SHP77 (cell line): Measurements from ENCODE around the gene STAG3.
"Not testable (repeated sequence)": the region's sequence is repeated elsewhere in the genome, so short reads cannot be mapped to it uniquely, and the experiment has no call there.

Experiments used
- DNase-seq, 2 experiments: peaks; one replicate each; lab custom pipeline; 2025; lab: John Stamatoyannopoulos, UW

Gene STAG3

DNA sequence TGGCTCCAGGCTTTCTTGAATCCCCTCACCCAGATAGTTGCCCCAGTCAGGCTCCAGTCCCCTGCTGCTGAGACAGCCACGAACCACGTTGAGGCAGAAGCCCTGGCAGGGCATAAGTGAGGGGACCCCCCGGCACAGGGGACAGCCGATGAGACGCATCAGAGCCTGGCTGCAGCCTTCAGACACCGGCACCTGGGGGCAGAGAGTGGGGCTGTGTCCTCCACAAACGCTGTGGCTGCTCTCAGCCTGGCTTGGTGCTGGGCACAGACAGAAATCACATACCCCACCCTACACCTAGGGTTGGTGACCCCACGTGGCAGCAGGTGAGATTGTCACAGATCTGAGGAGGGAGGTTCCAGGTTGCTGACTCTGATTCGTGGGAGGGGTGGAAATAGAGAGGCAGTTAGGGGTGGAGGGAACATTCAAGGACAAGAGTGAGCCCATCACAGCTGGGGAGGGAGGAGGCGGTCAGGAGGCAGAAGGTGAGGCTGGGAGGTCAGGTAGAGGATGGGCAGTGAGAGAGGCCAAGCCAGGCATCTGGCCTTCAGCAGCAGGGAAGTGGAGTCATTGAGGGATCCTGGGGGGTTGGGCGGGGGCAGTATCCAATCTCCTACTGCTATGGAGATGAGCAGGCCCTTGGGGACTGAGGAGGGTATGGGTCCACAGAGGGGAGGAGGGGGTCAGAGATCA, 3.8 kb upstream of the STAG3 start:
- DNase-seq = no peak

DNA sequence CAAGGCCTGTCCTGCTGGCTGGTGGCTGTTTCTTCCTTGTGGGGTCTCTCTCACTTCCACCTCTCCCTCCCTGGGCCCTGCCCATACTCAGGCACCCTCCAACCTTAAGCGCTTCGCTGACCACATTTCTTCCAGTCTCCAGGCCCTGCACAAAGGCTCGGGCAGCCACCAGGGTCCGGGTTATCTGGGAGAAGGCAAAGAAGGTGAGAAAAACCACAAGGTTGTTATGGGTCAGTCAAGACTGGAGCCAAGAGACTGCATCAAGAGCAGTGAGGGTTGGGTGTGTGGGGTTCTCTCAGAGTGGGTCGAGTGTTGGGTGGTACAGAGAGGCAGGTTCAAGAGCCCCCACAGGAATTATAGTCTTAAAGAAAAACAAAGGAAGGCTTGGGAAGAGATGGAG, 3.1 kb upstream of the STAG3 start:
- DNase-seq = no peak

DNA sequence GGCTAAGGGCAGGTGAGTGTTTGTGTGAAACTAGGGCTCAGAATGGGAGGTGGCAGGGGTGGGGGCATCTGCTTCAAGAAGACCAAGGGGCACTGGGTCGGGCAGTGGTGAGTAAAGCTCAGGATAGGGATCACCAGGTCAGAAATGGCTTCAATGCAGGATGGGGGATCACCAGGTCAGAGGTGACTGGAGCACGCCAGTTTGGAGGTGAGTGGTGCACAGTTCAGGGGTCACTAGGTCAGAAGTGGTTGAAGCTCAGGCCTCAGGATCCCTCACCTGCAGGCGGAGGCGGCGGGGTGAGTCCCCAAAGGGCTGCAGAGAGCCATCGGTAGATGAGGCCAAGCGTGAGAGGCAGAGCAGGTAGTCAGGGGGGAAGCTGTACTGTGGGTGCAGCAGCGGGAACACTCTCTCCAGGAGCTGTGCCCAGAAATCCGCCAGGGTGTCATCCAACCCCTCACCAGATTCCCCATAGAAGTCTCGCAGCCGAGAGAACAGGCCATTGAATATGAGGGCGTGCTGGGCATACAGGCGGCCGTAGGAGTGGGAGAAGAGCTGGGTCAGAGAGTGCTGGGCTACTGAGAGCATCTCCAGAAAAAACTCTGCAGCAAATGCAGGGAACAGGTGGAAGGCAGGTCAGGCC, 2.3 kb upstream of the STAG3 start:
- DNase-seq = no peak

DNA sequence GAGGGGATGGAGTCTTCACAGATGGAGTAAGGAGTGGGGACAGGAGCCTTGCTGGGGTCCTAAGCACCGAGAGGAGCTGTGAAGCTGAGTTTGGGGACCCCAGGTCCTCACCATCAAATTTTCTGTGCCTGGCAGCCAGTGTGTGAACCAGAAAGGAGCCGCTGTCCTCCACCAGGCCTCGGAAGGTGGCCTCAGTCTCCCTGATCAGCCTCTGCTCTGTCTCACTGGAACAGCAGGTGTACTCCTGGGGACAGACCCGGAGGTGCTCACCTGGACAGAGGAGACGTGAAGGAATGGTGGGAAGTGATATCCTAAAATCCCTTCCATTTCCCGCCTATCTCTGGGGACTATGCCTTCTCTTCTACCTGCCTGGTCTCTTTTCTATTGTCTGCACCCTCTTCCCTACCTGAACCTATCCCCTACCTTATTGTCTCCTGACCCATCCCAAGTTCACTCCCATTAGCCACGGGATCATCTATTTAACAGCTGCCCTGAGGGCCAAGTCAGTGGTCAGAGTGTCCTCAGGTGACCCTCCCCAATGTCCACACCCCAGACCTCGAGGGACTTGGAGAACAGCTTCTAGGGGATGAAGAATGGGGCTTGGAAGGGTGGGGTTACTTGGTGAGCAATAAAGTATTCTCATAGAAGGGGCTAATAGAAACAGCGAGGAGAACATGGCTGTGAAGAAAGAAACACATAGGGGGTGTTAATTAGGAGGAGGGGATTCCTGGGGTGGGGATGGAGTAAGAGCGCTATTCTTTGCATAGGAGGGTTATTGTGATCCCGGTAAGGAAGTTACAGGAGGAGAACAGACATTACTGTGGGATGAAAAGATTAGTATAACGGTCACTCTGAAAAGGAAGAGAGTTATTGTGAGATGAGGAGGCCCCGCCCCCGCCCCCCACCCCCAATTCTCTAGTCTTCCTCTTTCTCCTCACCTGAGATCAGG, 1.3 kb upstream of the STAG3 start:
- no peak for DNase-seq

DNA sequence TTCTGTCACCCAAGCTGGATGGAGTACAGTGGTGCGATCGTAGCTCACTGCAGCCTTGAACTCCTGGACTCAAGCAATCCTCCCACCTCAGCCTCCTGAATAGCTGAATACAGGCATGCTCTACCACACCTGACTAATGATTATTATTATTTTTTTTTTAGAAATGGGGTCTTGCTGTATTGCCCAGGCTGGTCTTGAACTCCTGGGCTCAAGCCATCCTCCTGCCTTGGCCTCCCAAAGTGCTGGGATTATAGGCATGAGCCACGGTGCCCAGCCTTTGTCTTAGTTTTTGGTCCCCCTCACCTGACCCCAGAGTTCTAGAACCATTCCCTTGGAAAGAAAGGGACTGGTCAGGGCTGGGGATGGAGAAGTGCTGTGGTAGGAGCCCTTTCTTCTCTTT, 2.4 kb downstream of the STAG3 start:
- DNase-seq = not testable (repeated sequence)

GRCh38 chr7:100182616-100183015, 4.9 kb downstream of the STAG3 start:
- not testable (repeated sequence) for DNase-seq

- DNase-seq = not testable (repeated sequence)
Observed at GRCh38 chr7:100183090-100183489, 5.4 kb downstream of the STAG3 start.

GRCh38 chr7:100185726-100186125, 8.0 kb downstream of the STAG3 start:
- DNase-seq = no peak

- DNase-seq = no peak
Observed at GRCh38 chr7:100189061-100189460, 11.3 kb downstream of the STAG3 start.

DNA sequence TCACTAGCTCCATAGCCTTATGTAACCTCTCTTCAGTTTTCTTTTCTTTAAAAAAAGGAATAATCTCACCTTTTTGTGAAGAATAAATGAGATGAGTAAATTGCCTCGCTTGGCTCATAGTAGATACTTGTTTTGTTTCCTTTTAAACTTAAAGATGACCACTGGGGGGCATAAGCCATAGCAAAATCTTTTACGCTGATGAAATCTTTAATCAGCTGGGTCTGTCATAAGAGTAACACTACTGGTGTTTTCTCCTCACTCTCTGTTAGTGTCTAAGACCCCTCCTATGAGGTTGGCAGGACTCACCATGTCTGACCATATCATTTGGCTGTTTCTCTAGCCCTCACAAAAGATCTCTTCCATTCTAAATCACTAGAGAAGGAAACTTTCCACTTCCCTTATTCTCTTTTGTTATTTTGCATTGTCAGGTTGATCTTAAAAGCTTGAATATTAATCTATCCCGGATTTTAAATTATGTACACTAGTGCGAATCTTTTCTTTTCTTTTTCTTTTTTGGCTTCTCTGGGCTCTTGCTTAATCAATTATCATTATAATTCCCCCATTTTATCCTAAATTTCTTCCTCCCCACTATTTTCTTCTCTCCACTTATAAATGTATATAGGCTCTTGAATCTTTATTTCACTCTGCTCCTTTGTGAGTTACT, 12.5 kb downstream of the STAG3 start:
- no peak for DNase-seq

DNA sequence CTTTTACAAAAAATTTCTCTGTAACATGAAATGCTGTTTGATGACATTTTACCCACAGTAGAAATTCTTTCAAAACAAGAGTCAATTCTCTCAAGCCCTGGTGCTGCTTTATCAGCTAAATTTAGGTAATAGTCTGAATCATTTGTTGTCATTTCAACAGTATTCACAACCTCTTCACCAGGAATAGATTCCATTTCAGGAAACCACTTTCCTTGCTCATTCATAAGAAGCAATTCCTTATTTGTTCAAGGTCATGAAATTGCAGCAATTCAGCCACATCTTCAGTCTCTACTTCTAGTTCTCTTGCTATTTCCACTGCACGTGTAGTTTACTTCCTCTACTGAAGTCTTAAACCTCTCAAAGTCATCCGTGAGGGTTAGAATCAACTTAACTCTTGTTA, 14.1 kb downstream of the STAG3 start:
- DNase-seq = no peak

DNA sequence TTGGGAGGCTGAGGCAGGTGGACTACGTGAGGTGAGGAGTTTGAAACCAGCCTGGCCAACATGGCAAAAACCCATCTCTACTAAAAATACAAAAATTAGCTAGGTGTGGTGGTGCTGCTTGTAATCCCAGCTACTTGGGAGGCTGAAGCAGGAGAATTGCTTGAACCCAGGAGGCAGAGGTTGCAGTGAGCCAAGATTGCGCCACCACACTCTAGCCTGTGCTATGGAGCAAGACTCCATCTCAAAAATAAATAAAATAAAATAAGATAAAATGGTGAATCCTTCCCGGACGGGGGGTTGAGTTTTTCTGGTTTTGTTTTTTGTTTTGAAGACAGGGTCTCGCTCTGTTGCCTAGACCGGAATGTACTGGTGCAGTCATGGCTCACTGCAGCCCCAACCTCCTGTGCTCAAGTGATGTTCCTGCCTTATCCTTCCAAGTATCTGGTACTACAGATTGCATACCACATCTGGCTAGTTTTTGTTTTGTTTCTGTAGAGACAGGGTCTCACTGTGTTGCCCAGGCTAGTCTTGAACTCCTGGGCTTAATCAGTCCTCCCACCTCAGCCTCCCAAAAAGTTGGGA, 14.7 kb downstream of the STAG3 start:
- not testable (repeated sequence) for DNase-seq

- DNase-seq = no peak
Observed at GRCh38 chr7:100192969-100193368, 15.3 kb downstream of the STAG3 start.

DNA sequence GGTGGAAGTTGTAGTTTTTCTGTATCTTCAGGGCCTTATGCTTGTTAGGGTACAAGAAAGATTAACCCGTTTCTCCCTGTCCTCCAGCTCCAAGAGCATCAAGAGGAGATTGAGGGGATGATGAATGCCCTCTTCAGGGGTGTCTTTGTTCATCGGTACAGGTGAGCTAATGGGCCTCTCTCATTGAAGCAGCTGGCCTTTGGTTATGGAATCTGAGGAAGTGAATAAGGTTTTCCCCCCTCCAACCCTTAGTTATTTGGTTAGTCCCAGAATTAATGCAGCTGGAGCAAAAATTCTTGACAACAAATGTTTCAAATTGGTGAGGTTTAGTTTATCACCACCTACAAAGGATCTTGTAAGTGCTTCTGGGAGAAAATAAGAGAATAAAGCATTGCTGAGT, 17.5 kb downstream of the STAG3 start:
- no peak for DNase-seq

DNA sequence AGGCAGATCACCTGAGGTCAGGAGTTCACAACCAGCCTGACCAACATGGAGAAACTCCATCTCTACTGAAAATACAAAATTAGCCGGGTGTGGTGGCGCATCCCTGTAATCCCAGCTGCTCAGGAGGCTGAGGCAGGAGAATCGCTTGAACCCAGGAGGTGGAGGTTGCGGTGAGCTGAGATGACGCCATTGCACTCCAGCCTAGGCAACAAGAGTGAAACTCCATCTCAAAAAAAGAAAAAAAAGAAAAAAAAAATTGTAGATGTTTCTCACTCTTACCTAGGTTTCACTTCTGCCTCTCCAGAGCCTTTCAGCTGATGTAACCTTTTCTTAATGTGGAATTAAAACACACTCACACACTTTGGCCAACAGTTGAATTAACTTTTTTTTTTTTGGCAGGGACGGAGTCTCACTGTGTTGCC, 18.2 kb downstream of the STAG3 start:
- DNase-seq = not testable (repeated sequence)

DNA sequence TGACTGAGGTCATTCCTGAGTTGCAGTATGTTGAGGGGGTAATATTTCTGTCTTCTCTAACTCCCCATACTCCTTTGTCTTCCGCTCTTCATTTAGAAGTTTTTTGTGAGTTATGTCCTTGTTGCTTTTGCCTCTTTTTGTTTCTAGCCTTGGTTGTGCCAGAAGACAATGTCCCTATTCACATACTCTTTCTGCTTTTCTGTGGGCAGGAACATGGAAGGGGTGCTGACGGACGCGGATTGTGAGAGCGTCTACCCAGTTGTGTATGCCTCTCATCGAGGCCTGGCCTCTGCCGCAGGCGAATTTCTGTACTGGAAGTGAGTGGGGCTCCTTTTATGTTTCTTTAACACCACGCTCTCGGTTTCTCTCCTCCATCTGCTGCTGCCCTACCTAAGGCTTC, 20.5 kb downstream of the STAG3 start:
- no peak for DNase-seq

DNA sequence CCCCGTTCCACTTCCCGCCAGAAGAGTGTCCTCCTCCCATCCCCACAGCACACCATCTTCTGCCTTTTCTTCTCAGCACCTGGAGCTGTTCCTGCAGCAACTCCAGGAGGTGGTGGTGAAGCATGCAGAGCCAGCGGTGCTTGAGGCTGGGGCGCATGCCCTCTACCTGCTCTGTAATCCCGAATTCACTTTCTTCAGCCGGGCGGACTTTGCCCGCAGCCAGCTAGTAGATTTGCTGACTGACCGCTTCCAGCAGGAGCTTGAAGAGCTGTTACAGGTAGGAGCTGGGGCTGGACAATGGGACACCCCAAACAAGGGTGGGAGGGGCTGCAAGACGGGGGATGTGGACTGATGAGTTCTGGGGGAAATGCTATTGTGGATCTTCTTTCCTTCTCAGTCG, 23.0 kb downstream of the STAG3 start:
- no peak for DNase-seq

DNA sequence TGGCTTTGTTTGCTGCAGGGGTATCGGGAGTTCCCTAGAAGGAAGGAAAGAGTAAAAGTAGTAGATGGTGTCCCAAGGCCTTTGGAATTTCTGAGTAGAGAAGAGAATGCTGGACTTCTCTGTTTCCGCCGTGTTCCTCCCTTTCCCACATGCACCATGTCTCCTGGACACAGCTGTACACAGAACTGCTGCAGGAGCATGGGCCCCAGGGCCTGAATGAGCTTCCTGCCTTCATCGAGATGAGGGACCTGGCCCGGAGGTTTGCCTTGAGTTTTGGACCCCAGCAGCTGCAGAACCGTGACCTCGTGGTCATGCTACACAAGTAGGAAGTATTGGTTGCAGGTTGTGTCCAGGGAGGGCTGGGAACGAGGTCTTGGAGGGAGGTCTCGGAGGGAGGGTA, 26.7 kb downstream of the STAG3 start:
- no peak for DNase-seq

DNA sequence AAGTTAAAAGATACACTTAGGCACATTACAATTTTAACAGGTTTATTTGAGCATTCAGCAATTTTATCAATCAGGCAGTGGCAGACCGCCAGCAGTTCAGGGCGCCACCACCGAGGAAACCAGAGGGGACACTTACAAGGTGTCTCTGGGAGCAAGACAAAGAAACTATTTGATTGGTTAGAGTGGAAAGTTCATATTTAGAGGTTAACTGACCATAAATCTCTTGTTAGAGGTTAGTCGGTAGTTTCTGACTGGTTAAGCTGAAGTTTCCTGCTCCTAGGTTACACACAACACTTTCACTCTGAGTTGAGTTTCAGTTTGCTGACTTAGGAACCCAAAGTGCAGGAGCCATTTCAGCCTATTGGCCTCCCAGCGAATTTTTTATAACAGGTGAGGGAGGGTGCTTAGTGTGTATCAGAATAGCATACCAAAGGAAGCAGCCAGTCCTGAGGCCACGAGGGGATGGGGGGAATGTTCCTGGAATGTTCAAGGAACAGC, 31.2 kb downstream of the STAG3 start:
- no peak for DNase-seq

DNA sequence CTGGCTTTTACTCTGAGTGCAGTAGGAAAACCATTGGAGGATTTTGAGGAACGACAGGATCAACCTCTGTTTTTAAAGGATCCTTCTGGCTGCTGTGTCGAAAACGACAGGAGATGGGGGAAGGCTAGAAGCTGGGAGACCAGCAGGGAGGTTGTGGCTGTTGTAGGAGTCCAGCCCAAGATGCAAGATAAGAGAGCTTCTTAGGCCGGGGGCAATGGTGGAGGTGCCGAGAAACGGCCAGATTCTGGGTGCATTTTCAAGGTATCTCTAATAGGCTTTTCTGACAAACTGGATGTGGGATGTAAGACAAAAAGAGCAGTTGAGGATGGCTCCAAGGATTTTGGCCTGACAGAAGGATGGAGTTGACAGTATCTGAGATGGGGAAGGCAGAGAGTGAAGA, 31.8 kb downstream of the STAG3 start:
- DNase-seq = no peak

GRCh38 chr7:100210805-100211204, 33.1 kb downstream of the STAG3 start:
- DNase-seq = no peak

DNA sequence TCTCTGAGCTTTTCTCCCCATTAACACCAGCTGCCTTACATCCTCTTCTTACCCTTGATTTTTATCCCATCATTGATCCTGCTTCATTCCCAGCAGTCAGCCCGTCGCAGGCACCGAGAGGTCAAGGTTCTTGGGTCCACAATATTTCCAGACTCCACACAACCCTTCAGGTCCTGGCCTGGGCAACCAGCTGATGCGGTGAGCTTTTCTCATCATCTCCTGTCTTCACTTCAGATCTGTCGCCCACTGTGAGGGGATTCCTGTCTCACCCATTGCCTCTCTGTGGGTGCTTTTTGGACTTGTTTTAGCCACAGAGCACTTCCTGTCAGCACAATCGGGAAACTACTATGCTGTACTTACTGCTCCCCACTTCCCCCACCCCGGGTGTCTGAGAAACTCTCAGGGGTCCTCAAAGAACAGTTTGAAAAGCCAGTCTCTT, 33.6 kb downstream of the STAG3 start:
- DNase-seq = no peak
